Astrocyte (in vitro differentiated cells and primary cell): ENCODE data around the gene FOXE3.

Source experiments
- EZH2 ChIP-seq: IDR thresholded peaks from 2 replicates; pipeline ENCODE4 v1.6.1; 2012; ENCODE audit warnings: mild to moderate bottlenecking, low read length, inconsistent platforms; ENCODE audit not compliant: insufficient read depth
- TF ChIP-seq, protein P1 (sequence below): IDR thresholded peaks from 2 replicates; pipeline ENCODE4 v1.5.1; 2011; ENCODE audit warnings: low read depth, mild to moderate bottlenecking, inconsistent platforms, low read length, moderate library complexity; ENCODE audit not compliant: insufficient read depth

GRCh38 chr1:47402591-47402990, 13.5 kb upstream of the FOXE3 start:
- no peak for TF ChIP-seq EZH2
- TF ChIP-seq, protein P1, sequence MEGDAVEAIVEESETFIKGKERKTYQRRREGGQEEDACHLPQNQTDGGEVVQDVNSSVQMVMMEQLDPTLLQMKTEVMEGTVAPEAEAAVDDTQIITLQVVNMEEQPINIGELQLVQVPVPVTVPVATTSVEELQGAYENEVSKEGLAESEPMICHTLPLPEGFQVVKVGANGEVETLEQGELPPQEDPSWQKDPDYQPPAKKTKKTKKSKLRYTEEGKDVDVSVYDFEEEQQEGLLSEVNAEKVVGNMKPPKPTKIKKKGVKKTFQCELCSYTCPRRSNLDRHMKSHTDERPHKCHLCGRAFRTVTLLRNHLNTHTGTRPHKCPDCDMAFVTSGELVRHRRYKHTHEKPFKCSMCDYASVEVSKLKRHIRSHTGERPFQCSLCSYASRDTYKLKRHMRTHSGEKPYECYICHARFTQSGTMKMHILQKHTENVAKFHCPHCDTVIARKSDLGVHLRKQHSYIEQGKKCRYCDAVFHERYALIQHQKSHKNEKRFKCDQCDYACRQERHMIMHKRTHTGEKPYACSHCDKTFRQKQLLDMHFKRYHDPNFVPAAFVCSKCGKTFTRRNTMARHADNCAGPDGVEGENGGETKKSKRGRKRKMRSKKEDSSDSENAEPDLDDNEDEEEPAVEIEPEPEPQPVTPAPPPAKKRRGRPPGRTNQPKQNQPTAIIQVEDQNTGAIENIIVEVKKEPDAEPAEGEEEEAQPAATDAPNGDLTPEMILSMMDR = no peak
